ENCODE data around the gene RASA3.

DNA sequence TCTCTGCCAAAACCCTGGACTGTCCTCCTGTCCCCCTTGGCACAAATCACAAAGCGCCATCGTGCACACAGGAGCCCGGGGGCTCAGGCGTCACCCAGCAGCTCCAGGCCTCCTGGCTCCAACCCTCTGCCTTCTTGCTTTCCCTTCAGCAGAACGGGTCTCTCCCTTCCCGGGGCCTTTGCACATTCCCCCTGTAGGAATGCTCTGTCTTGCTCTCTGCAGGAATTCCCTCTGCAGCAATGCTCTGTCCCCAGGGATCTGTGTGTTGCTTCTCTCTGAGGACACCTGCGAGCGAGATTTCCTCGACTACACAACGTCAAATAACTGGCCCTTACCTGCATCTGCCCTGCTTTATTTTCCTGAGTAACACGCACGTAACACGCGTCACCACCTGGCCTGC is 13.3 kb upstream of the RASA3 start:
- TF ChIP-seq ZNF274 (IDR thresholded peaks at IDR 0.05; ENCODE audit: low read depth, low read length) (no peak), YY1 (IDR thresholded peaks at IDR 0.05; ENCODE audit: insufficient read depth, insufficient read length) (no peak)

Data from NT2/D1 (cell line).